Hepatocyte (in vitro differentiated cells): ENCODE results near the gene UTRN.

ENCODE experiments used
- EZH2 ChIP-seq: fragments of 200-600 bp; sonication (generic); IDR thresholded peaks from 2 replicates; pipeline ENCODE4 v1.6.1; 2016; ENCODE audit warnings: antibody characterized with exemption, mild to moderate bottlenecking, borderline replicate concordance
- EZH2phosphoT487 ChIP-seq: fragments of 200-600 bp; sonication (generic); IDR thresholded peaks from one replicate; pipeline ENCODE4 v1.6.1; 2018; ENCODE audit warnings: antibody characterized with exemption, mild to moderate bottlenecking, low read depth, moderate library complexity; ENCODE audit not compliant: unreplicated experiment, severe bottlenecking
- TF ChIP-seq, protein P1 (sequence below): fragments of 200-600 bp; sonication (generic); IDR thresholded peaks from 2 replicates; pipeline ENCODE4 v1.5.1; 2016; ENCODE audit warnings: antibody characterized with exemption, mild to moderate bottlenecking; ENCODE audit not compliant: poor library complexity

DNA sequence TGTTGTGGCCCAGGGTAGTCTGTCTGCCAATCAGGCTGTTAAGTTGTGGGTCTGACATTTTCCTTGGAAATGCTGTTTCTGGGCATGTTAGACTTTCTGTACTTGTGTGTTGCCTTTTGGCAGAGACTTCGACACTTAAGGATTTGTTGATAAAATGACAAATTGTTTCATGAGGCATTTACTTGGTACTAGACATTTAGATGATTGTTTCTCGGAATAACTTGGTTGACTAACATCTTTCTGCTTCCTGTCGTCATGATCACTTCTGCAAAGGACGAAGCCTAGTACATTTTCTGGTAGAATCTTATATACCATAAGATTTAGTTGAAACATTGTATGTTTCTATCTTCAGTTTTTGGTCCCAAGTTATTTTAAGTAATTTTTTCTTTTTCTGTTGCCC, 34.1 kb downstream of the UTRN start:
- TF ChIP-seq, protein P1, sequence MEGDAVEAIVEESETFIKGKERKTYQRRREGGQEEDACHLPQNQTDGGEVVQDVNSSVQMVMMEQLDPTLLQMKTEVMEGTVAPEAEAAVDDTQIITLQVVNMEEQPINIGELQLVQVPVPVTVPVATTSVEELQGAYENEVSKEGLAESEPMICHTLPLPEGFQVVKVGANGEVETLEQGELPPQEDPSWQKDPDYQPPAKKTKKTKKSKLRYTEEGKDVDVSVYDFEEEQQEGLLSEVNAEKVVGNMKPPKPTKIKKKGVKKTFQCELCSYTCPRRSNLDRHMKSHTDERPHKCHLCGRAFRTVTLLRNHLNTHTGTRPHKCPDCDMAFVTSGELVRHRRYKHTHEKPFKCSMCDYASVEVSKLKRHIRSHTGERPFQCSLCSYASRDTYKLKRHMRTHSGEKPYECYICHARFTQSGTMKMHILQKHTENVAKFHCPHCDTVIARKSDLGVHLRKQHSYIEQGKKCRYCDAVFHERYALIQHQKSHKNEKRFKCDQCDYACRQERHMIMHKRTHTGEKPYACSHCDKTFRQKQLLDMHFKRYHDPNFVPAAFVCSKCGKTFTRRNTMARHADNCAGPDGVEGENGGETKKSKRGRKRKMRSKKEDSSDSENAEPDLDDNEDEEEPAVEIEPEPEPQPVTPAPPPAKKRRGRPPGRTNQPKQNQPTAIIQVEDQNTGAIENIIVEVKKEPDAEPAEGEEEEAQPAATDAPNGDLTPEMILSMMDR = no peak
- TF ChIP-seq EZH2 (no peak), EZH2phosphoT487 (no peak)
